OCI-LY1 (cell line): Measurements from ENCODE around the gene IRF7.

ENCODE experiments used
- H2AFZ ChIP-seq: fragments of 200-600 bp; sonication (generic), shearing (Covaris generic); 2 replicates; pipeline ENCODE4 v1.6.0; 2014; ENCODE audit warnings: antibody characterized with exemption, mild to moderate bottlenecking, low read length
- H3F3A ChIP-seq: fragments of 200-600 bp; sonication (generic), shearing (Covaris generic); 2 replicates; pipeline ENCODE4 v1.6.0; 2014; ENCODE audit warnings: mild to moderate bottlenecking, antibody characterized with exemption, low read length, moderate library complexity; ENCODE audit not compliant: insufficient read depth
- H3K27ac ChIP-seq: fragments of 200-600 bp; sonication (generic); 2 replicates; pipeline ENCODE4 v1.5.1; 2014; ENCODE audit warnings: low read length, mixed run types, mild to moderate bottlenecking, low read depth; ENCODE audit not compliant: poor library complexity, severe bottlenecking
- H3K27me3 ChIP-seq: fragments of 200-600 bp; sonication (generic); 2 replicates; pipeline ENCODE4 v1.6.0; 2014; ENCODE audit warnings: antibody characterized with exemption, mild to moderate bottlenecking, low read length, moderate library complexity; ENCODE audit not compliant: insufficient read depth
- H3K36me3 ChIP-seq: fragments of 200-600 bp; sonication (generic); 2 replicates; pipeline ENCODE4 v1.6.1; 2014; ENCODE audit warnings: mild to moderate bottlenecking, antibody characterized with exemption, low read length, moderate library complexity, mixed read lengths; ENCODE audit not compliant: insufficient read depth
- H3K4me1 ChIP-seq: fragments of 200-600 bp; sonication (generic); 2 replicates; pipeline ENCODE4 v1.5.1; 2014; ENCODE audit warnings: mild to moderate bottlenecking, low read length, moderate library complexity; ENCODE audit not compliant: insufficient read depth, severe bottlenecking
- H3K4me2 ChIP-seq: fragments of 200-600 bp; sonication (generic), shearing (Covaris generic); 2 replicates; pipeline ENCODE4 v1.6.1; 2014; ENCODE audit warnings: low read length
- H3K4me3 ChIP-seq: fragments of 200-600 bp; sonication (generic); 2 replicates; pipeline ENCODE4 v1.5.1; 2014; ENCODE audit warnings: low read length, low read depth, mild to moderate bottlenecking, mixed read lengths; ENCODE audit not compliant: poor library complexity, severe bottlenecking
- H3K79me2 ChIP-seq: fragments of 200-600 bp; shearing (Covaris generic); 2 replicates; pipeline ENCODE4 v1.6.1; 2016; ENCODE audit warnings: mixed run types, low read length, mixed read lengths; ENCODE audit not compliant: insufficient read depth
- H3K9ac ChIP-seq: fragments of 200-600 bp; sonication (generic), shearing (Covaris generic); 2 replicates; pipeline ENCODE4 v1.6.1; 2014; ENCODE audit warnings: mild to moderate bottlenecking, low read length, mixed read lengths
- H3K9me2 ChIP-seq: fragments of 200-600 bp; sonication (generic), shearing (Covaris generic); 2 replicates; pipeline ENCODE4 v1.6.1; 2014; ENCODE audit warnings: low read depth, mild to moderate bottlenecking, low read length, mixed read lengths
- H3K9me3 ChIP-seq: fragments of 200-600 bp; shearing (Covaris generic); 2 replicates; pipeline ENCODE4 v1.6.1; 2014; ENCODE audit warnings: low read length, mixed read lengths
- H4K20me1 ChIP-seq: fragments of 200-600 bp; sonication (generic), shearing (Covaris generic); 2 replicates; pipeline ENCODE4 v1.6.0; 2016; ENCODE audit warnings: mild to moderate bottlenecking, low read length; ENCODE audit not compliant: insufficient read depth
- EZH2 ChIP-seq: fragments of 200-600 bp; sonication (generic), shearing (Covaris generic); IDR thresholded peaks from 2 replicates; pipeline ENCODE4 v1.8.0; 2017; ENCODE audit warnings: borderline replicate concordance, mixed run types, mild to moderate bottlenecking, antibody characterized with exemption, low read length, moderate library complexity, mixed read lengths
- TF ChIP-seq, protein P1 (sequence below): fragments of 200-600 bp; sonication (generic), shearing (Covaris generic); IDR thresholded peaks from 2 replicates; pipeline ENCODE4 v1.5.1; 2017; ENCODE audit warnings: mild to moderate bottlenecking, antibody characterized with exemption, low read length, moderate library complexity, mixed read lengths

Gene IRF7

GRCh38 chr11:612961-613300, 2.8 kb downstream of the IRF7 start:
- TF ChIP-seq, protein P1, sequence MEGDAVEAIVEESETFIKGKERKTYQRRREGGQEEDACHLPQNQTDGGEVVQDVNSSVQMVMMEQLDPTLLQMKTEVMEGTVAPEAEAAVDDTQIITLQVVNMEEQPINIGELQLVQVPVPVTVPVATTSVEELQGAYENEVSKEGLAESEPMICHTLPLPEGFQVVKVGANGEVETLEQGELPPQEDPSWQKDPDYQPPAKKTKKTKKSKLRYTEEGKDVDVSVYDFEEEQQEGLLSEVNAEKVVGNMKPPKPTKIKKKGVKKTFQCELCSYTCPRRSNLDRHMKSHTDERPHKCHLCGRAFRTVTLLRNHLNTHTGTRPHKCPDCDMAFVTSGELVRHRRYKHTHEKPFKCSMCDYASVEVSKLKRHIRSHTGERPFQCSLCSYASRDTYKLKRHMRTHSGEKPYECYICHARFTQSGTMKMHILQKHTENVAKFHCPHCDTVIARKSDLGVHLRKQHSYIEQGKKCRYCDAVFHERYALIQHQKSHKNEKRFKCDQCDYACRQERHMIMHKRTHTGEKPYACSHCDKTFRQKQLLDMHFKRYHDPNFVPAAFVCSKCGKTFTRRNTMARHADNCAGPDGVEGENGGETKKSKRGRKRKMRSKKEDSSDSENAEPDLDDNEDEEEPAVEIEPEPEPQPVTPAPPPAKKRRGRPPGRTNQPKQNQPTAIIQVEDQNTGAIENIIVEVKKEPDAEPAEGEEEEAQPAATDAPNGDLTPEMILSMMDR: no peak
- no peak for TF ChIP-seq EZH2
- H3K4me2 ChIP-seq: peak overlapping the region; percentile 55
- no peak overlapping the region for H2AFZ ChIP-seq
- no peak overlapping the region for H3K4me3 ChIP-seq
- H3K4me1 ChIP-seq: peaks cover 31% of the 10 kb centered on the region
- H3K27ac ChIP-seq: peak overlapping the region; percentile 34
- H3K9me2 ChIP-seq: no peaks in the 10 kb centered on the region
- H3K9me3 ChIP-seq: no peaks in the 10 kb centered on the region
- H3K36me3 ChIP-seq: peaks cover 53% of the 10 kb centered on the region
- no peaks in the 10 kb centered on the region for H3F3A ChIP-seq
- H3K27me3 ChIP-seq: no peaks in the 10 kb centered on the region
- H3K79me2 ChIP-seq: no peaks in the 10 kb centered on the region
- no peak overlapping the region for H3K9ac ChIP-seq
- H4K20me1 ChIP-seq: no peaks in the 10 kb centered on the region

- Histone ChIP-seq H3K27ac (no peak overlapping the region), H4K20me1 (no peaks in the 10 kb centered on the region)
- TF ChIP-seq EZH2: no peak
- TF ChIP-seq, protein P1: no peak
Observed at GRCh38 chr11:612201-612960, 3.4 kb downstream of the IRF7 start.

GRCh38 chr11:611001-611996, 4.5 kb downstream of the IRF7 start:
- no peaks in the 10 kb centered on the region for H3K79me2 ChIP-seq
- H3K9me2 ChIP-seq: no peaks in the 10 kb centered on the region
- peaks cover 28% of the 10 kb centered on the region for H3K4me1 ChIP-seq
- peaks cover 69% of the 10 kb centered on the region for H3K36me3 ChIP-seq
- H3K9ac ChIP-seq: no peak overlapping the region
- H3K4me3 ChIP-seq: no peak overlapping the region
- no peaks in the 10 kb centered on the region for H3F3A ChIP-seq
- H3K9me3 ChIP-seq: no peaks in the 10 kb centered on the region
- H3K4me2 ChIP-seq: no peak overlapping the region
- no peaks in the 10 kb centered on the region for H3K27me3 ChIP-seq
- no peak overlapping the region for H3K27ac ChIP-seq
- H4K20me1 ChIP-seq: no peaks in the 10 kb centered on the region
- no peak overlapping the region for H2AFZ ChIP-seq
- TF ChIP-seq EZH2: no peak
- TF ChIP-seq, protein P1: no peak

More at GRCh38 chr11:612201-612960, 3.4 kb downstream of the IRF7 start:
- Histone ChIP-seq H3K4me2 (no peak overlapping the region), H3K36me3 (peaks cover 58% of the 10 kb centered on the region), H3K9ac (no peak overlapping the region), H3K27me3 (no peaks in the 10 kb centered on the region), H3K9me3 (no peaks in the 10 kb centered on the region), H3K79me2 (no peaks in the 10 kb centered on the region), H3K9me2 (no peaks in the 10 kb centered on the region), H3K4me1 (peaks cover 31% of the 10 kb centered on the region), H3K4me3 (no peak overlapping the region), H2AFZ (no peak overlapping the region), H3F3A (no peaks in the 10 kb centered on the region)
